ENCODE results near the gene MED13L.

The MED13L gene

DNA sequence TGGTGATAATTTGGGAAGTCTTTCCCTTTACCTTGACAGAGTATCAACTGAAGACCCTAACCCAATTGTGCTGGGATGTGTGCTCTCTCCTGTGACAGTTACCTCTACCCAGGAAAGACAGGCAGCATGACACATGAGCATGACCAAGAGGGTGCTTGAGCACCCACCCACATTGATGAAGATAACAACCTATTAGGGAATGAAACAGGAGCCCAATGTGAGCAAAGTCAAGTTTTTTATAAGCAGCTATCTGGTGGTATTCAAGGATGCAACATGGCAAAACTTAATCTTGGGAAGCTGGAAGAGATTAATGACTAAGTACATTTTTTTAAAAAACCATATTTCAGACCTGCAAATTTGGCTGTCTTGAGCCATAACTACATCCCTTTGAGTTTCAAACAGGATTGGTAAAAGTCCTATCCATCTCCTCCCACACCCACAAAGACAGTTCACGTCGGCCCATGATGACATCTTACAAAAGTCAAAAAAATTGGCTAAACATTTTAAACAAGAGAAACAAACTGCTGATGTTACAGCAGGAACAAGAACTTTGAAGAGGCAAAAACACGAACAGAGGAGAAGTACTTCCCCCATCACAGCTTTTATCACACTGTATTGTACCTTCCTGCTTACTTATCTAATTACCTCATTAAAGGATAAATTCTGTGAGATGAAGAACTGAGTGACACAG, 60.3 kb downstream of the MED13L start:
- peak overlapping the region; percentile 48 to 59 for H3K27ac ChIP-seq
- no peak overlapping the region for H3K4me3 ChIP-seq
- TF ChIP-seq, protein P1, sequence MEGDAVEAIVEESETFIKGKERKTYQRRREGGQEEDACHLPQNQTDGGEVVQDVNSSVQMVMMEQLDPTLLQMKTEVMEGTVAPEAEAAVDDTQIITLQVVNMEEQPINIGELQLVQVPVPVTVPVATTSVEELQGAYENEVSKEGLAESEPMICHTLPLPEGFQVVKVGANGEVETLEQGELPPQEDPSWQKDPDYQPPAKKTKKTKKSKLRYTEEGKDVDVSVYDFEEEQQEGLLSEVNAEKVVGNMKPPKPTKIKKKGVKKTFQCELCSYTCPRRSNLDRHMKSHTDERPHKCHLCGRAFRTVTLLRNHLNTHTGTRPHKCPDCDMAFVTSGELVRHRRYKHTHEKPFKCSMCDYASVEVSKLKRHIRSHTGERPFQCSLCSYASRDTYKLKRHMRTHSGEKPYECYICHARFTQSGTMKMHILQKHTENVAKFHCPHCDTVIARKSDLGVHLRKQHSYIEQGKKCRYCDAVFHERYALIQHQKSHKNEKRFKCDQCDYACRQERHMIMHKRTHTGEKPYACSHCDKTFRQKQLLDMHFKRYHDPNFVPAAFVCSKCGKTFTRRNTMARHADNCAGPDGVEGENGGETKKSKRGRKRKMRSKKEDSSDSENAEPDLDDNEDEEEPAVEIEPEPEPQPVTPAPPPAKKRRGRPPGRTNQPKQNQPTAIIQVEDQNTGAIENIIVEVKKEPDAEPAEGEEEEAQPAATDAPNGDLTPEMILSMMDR (IDR thresholded peaks at IDR 0.05) = no peak
- H3K36me3 ChIP-seq = no peaks in the 10 kb centered on the region
- H3K9me3 ChIP-seq = no peaks in the 10 kb centered on the region
- intact Hi-C loops (cut with DNase I; ENCODE audit: low total_unique reads) = no loop called here
- no peaks in the 10 kb centered on the region for H3K27me3 ChIP-seq
- DNase-seq = no peak
- H3K4me1 ChIP-seq = peaks cover 0 to 99% (median 64%) of the 10 kb centered on the region in 4 donors

DNA sequence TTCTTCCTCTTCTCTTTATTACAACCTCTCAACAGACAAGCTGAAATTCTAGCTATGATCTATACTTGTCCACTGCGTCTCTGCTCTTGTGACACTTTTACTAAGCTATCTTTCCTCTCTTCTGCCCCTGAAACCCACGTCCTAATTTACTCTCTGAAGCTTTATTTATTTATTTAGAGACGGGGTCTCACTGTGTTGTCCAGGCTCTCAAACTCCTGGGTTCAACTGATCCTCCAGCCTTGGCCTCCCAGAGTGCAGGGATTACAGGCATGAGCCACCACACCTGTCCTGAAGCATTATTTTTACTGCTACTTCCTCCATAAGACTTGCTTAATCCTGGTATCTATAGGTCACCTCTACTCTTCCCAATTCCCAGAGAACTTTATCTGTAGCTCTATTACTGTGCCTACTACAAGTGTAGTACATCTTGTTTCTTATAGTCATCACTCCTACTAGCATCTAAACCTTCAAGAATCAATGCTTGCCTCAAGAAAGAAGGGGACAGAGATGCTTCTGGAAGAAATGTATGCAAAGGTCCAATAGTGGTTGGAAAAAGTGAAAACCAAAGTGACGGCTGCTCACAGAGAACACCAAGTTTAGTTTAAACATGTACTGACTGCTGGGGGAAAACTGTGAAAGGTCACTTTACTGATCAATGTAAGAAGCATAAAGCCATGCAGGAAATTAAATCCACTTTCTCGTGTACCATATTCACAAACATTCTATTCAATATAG, 61.3 kb downstream of the MED13L start:
- H3K36me3 ChIP-seq = no peaks in the 10 kb centered on the region
- DNase-seq = no peak
- H3K4me3 ChIP-seq = no peak overlapping the region
- peaks cover 0 to 98% (median 60%) of the 10 kb centered on the region in 4 donors for H3K4me1 ChIP-seq
- intact Hi-C loops (cut with DNase I; ENCODE audit: low total_unique reads) = no loop called here
- H3K9me3 ChIP-seq = no peaks in the 10 kb centered on the region
- no peak overlapping the region for H3K27ac ChIP-seq
- no peaks in the 10 kb centered on the region for H3K27me3 ChIP-seq
- TF ChIP-seq, protein P1 (IDR thresholded peaks at IDR 0.05) = no peak

DNA sequence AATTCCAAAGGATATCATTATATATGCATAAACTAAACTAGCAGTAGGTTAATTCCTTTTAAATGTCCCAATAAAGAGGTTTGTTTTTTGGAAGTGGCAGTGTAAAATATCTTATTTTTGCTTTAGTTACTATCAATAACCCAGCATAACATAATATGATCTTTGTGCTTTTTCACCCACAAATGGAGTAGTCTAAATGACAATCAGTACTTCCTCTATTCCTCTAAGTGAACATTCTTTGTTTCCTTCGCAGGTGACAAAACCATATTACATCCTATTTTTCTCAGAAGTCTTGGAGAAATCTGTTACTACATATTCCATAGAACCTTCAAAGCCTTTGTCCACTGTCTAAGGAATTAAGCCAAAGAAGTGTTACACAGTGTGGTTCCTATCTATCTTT, 62.5 kb downstream of the MED13L start:
- DNase-seq = no peak
- Histone ChIP-seq H3K36me3 (no peaks in the 10 kb centered on the region), H3K4me3 (no peak overlapping the region), H3K4me1 (peaks cover 0 to 98% (median 55%) of the 10 kb centered on the region in 4 donors), H3K27ac (no peak overlapping the region), H3K9me3 (no peaks in the 10 kb centered on the region), H3K27me3 (no peaks in the 10 kb centered on the region)
- TF ChIP-seq, protein P1 (IDR thresholded peaks at IDR 0.05) = no peak
- intact Hi-C loops (cut with DNase I; ENCODE audit: low total_unique reads) = no loop called here

DNA sequence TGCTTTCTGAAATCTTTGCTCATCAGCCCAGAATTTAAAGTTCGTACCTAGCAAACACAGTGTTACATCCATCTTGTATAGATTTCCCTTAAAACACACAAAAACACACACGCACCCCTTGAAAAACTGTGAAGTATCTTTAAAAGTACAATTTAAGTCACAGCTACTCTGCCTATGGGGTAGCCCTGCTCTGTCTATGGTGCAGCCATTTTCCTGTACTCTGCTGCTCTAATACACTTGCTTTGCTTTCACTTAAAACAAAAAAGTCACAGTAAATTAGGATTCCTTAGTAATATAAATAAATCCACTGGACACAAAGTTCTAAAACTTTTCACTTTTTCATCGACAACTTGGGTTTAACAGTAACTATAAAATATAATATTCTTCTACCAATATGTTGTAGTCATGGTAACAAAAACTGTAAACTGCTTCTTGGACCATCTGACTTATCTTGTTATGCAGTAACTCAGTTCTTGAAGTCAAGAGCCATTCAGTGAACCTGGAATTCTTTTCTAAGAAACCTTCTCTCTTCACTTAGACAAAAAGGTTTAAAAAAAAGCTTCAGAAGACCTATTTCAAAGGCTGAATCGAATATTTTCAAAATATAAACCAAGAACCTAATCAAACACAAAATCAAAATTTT, 63.5 kb downstream of the MED13L start:
- no peaks in the 10 kb centered on the region for H3K9me3 ChIP-seq
- H3K36me3 ChIP-seq = no peaks in the 10 kb centered on the region
- intact Hi-C loops (cut with DNase I; ENCODE audit: low total_unique reads) = no loop called here
- TF ChIP-seq, protein P1 (IDR thresholded peaks at IDR 0.05) = no peak
- no peak for DNase-seq
- H3K4me3 ChIP-seq = no peak overlapping the region
- H3K27ac ChIP-seq = no peak overlapping the region
- H3K4me1 ChIP-seq = peaks cover 0 to 98% (median 52%) of the 10 kb centered on the region in 4 donors
- no peaks in the 10 kb centered on the region for H3K27me3 ChIP-seq

DNA sequence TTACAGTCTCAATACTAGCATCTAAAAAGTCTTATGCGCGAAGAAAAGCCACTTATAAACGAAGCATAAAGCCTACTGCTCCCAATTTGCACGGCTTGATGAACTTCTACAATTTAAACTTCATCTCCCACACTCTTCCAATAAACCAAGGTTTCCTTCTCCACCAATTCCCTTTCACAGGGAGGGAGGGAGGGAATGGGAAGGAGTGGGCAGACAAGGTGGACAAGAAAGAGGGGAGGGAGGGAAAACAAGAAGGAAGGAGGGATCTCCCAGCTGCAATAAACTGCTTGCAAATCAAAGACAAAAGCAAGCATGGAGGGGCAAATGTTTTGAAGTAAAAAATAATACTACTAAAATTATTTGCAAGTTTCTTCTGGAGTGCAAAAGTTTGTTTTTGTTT, 64.5 kb downstream of the MED13L start:
- Histone ChIP-seq H3K9me3 (no peaks in the 10 kb centered on the region), H3K27me3 (no peaks in the 10 kb centered on the region), H3K27ac (no peak overlapping the region), H3K4me1 (peaks cover 0 to 96% (median 43%) of the 10 kb centered on the region in 4 donors), H3K4me3 (no peak overlapping the region), H3K36me3 (no peaks in the 10 kb centered on the region)
- intact Hi-C loops (cut with DNase I; ENCODE audit: low total_unique reads) = no loop called here
- DNase-seq = no peak
- TF ChIP-seq, protein P1 (IDR thresholded peaks at IDR 0.05) = no peak

All from tibial artery (tissue), 4 donors.